GM13977 (cell line): ENCODE data around the gene B4GALT6.

ENCODE experiments used
- DNase-seq: peaks from one replicate; pipeline ENCODE4 v3.0.0; 2012; ENCODE audit warnings: low spot score
- in situ Hi-C: fragments of 300-500 bp; cut with MboI; formaldehyde crosslinking; loops from one replicate; pipeline ENCODE4 v1.12.0; 2022; ENCODE audit warnings: low sequenced_read_pairs, low pct_unique_long_range_greater_than_20kb, mixed read lengths, inconsistent platforms; ENCODE audit not compliant: unreplicated experiment
- TF ChIP-seq, protein P1 (sequence below): IDR thresholded peaks from 2 replicates; pipeline ENCODE4 v1.5.1; 2012; ENCODE audit warnings: mild to moderate bottlenecking, control low read depth; ENCODE audit not compliant: insufficient read depth; ENCODE audit errors: extremely low read depth, missing control alignments

B4GALT6 gene

DNA sequence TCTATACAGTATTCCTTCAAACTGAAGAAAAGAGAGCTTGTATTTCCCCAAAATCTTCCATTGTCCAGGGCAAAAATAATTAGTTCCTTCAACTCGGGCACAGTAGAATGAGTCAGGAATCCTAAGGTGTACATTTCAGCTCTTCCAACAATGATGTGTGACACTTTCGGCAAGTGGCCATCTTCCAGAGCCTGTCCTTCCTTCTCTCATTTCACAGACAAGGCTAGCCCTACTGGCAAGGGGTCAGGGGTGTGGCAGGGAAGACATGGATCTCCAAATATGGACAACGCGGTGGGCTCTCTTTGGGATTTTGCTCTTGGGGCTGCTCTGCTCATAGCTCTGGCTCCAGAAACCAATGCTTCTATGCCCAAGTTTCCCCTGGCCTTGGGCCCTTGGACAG lies 6.0 kb downstream of the B4GALT6 start:
- TF ChIP-seq, protein P1, sequence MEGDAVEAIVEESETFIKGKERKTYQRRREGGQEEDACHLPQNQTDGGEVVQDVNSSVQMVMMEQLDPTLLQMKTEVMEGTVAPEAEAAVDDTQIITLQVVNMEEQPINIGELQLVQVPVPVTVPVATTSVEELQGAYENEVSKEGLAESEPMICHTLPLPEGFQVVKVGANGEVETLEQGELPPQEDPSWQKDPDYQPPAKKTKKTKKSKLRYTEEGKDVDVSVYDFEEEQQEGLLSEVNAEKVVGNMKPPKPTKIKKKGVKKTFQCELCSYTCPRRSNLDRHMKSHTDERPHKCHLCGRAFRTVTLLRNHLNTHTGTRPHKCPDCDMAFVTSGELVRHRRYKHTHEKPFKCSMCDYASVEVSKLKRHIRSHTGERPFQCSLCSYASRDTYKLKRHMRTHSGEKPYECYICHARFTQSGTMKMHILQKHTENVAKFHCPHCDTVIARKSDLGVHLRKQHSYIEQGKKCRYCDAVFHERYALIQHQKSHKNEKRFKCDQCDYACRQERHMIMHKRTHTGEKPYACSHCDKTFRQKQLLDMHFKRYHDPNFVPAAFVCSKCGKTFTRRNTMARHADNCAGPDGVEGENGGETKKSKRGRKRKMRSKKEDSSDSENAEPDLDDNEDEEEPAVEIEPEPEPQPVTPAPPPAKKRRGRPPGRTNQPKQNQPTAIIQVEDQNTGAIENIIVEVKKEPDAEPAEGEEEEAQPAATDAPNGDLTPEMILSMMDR: no peak
- no peak for DNase-seq
- in situ Hi-C loops: no loop called here

DNA sequence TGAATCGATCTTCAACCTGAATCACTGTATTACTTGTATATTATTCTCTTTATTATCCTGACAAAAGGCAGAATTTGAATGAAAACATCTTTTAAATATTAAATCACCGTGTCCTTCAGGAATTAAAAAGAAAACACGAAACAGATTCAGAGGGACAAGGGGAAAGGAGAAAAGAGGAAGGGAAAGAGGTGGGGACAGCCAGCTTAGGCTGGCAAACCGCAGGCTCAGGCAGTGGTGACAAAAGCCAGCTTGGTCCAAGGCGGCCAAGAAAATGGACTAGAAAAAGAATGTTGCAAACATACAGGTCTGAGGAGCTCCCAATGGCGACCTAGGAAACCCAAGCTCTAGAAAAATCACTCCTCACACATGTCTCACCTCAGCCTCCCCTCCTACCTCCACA lies 6.8 kb downstream of the B4GALT6 start:
- in situ Hi-C loops: no loop called here
- TF ChIP-seq, protein P1: no peak
- DNase-seq: no peak

DNA sequence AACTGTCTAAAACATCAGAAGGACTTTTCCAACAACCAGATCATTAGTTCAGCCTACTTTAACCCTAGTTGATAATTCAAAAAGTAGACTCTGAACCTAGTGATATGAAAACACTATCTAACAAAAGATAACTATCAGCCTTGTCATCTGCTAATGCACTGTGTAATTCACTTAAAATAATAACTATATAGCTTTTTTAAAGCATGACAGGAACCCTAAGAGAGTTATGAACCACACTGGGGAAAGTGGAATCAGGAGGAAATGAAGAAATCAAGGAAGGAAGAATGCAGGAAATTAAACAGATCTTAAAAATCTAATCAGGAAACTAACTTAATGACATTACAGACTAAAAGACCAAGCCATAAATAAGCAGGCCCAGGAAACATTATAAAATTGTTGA lies 9.0 kb downstream of the B4GALT6 start:
- TF ChIP-seq, protein P1: no peak
- in situ Hi-C loops: no loop called here
- no peak for DNase-seq

DNA sequence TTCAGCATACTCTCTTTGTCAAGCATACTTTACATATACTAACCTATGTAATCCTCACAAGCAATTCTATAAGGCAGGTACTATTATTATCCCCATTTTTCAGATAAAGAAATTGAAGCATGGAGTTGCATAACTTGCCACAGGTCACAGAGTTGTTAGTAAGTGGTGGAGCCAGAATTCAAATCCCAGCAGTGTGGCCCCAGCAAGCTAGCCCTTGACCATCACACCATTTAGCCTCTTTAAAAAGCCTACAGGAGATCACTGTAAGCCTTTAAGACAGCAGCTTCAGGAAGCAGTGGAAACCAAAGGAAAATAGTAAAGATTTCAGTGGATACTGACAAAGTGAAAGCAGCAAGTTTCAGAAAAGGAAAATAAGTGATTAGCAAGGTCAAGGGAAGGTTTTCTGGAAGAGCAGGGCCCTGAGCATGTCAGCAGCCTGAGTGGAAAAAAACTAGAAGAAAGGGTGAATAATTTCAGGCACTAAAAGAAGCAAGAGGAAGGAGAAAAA lies 11.7 kb downstream of the B4GALT6 start:
- DNase-seq: no peak
- in situ Hi-C loops: no loop called here
- TF ChIP-seq, protein P1: no peak

DNA sequence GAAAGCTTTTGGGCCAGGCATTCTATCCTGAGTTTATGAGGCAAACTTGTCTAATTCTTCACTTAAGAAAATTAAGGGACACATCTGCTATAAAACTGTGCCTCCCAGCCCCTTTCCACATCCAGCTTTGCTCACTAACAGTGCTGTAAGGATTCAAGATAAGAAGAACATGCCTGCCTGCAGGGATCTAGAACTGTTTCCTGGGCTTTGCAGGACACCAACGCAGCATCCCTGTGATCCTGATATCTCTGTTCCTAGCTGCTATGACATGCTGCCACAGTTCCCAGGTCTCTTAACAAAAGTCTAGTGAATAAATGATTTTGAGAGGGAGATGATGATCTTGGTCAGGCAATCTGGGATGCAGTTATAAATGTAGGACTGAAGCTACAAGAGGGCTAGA lies 12.4 kb downstream of the B4GALT6 start:
- no peak for DNase-seq
- in situ Hi-C loops: no loop called here
- TF ChIP-seq, protein P1: no peak

DNA sequence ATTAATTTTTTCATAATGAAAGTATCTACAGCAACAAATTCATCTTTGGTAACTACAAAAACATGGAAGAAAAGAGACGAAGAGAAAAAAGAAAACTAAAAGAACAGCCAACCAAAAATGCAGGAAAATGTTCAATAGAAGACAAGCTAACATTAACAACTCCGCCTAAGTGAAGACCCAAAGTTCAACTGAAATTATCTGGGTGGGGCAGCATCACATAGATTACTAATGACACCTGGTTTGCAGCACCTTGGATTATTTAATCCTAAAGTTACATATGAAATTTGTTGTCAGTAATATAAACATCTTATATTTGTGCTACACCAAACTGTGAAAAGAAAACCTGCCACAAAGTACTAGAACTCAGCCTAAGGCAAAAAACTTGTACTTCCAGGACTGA lies 14.8 kb downstream of the B4GALT6 start:
- TF ChIP-seq, protein P1: no peak

DNA sequence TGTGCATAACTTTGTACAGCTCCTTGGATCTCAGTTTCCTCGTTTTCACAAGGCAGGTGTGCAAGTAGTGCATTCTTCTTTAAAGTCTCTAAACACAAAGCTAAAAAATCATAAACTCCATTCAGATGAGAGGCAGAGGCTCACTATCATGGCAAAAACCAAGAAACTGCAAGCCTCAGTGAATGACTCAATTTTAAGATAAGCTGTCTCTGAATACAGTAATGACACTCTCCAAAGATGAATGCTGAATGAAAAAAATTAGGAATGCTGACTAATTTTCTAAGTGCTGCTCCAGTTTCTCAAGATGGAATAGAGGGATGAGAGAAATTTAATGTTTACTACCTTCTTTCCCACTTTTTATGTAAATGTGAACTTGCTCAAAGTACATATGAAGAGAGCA lies 17.2 kb downstream of the B4GALT6 start:
- TF ChIP-seq, protein P1: no peak
- in situ Hi-C loops: no loop called here
- no peak for DNase-seq

More for the DNA sequence above, 14.8 kb downstream of the B4GALT6 start:
- no peak for DNase-seq
- in situ Hi-C loops: no loop called here
